ENCODE results near the gene ZW10. TPM values are rescaled to one million over a fixed set of nuclear protein-coding genes. Genes with fewer than 3 reads are reported as not detected.

Gene ZW10
- total RNA-seq, 1 experiment from 2014 or later: 26.0 TPM

- Histone ChIP-seq H3K56ac (ENCODE audit: insufficient read length, low read depth, low read length) (no peak overlapping the region), H3K23ac (ENCODE audit: insufficient read length, low read depth, low read length) (no peak overlapping the region)
Observed at GRCh38 chr11:113693030-113693429, 80.5 kb downstream of the ZW10 start.

More at GRCh38 chr11:113693030-113693429, 80.5 kb downstream of the ZW10 start:
- Histone ChIP-seq H4K8ac (replicated peaks; ENCODE audit: insufficient read length, low read depth, low read length) (no peak overlapping the region), H3K27me3 (ENCODE audit: insufficient read depth, low read length) (no peaks in the 10 kb centered on the region), H3K4me2 (ENCODE audit: insufficient read depth, insufficient read length, low read length) (no peak overlapping the region), H2BK5ac (ENCODE audit: insufficient read length, low read length) (no peak overlapping the region), H2BK12ac (ENCODE audit: insufficient read length, low read depth, low read length) (no peak overlapping the region), H2AK5ac (ENCODE audit: insufficient read length, low read length) (no peak overlapping the region), H3K9ac (ENCODE audit: extremely low read depth, insufficient read length, low read length) (no peak overlapping the region), H3K18ac (ENCODE audit: insufficient read length, low read depth, low read length) (no peak overlapping the region), H3T11ph (ENCODE audit: low read length) (no peak overlapping the region), H2AFZ (ENCODE audit: low read length) (no peak overlapping the region), H3K4me1 (ENCODE audit: insufficient read depth, low read length) (0 out of 2 replicates have a peak, but pooled peaks cover 3% of the 10 kb centered on the region), H4K20me1 (ENCODE audit: control insufficient read depth, insufficient read depth, insufficient read length) (no peaks in the 10 kb centered on the region), H4K5ac (ENCODE audit: insufficient read length, low read depth, low read length) (no peak overlapping the region), H3K27ac (ENCODE audit: insufficient read length, low read depth, low read length) (no peak overlapping the region), H3K9me3 (ENCODE audit: control insufficient read depth, low read depth, low read length) (no peaks in the 10 kb centered on the region), H2BK120ac (ENCODE audit: low read depth, low read length, poor library complexity, severe bottlenecking) (no peak overlapping the region), H2BK20ac (ENCODE audit: low read depth, low read length, poor library complexity, severe bottlenecking) (no peak overlapping the region), H4K91ac (ENCODE audit: insufficient read length, low read depth, low read length) (no peak overlapping the region), H3K79me1 (ENCODE audit: insufficient read depth, low read depth, low read length, poor library complexity, severe bottlenecking) (no peaks in the 10 kb centered on the region), H3K14ac (ENCODE audit: insufficient read depth, low read length) (no peak overlapping the region), H3K4ac (ENCODE audit: low read depth, low read length) (no peak overlapping the region), H3K23me2 (ENCODE audit: insufficient read length, low read depth, low read length, poor library complexity, severe bottlenecking) (no peaks in the 10 kb centered on the region), H3K79me2 (ENCODE audit: insufficient read depth, low read length) (no peaks in the 10 kb centered on the region), H2BK15ac (ENCODE audit: low read depth, low read length) (no peak overlapping the region)
- Mint-ChIP-seq H3K9me3 (no peaks in the 10 kb centered on the region), H3K4me3 (no peak overlapping the region), H3K27me3 (ENCODE audit: low read depth) (no peaks in the 10 kb centered on the region; the same call in 1 of the 2 replicates), H3K27ac (no peak overlapping the region), H3K4me1 (peaks cover 4 to 7% of the 10 kb centered on the region in 2 experiments; a peak in 3 of 4 replicates), H3K36me3 (ENCODE audit: insufficient read depth in 1 of 3, low read depth in 3 of 3) (no peaks in the 10 kb centered on the region)
- TF ChIP-seq, protein P1, sequence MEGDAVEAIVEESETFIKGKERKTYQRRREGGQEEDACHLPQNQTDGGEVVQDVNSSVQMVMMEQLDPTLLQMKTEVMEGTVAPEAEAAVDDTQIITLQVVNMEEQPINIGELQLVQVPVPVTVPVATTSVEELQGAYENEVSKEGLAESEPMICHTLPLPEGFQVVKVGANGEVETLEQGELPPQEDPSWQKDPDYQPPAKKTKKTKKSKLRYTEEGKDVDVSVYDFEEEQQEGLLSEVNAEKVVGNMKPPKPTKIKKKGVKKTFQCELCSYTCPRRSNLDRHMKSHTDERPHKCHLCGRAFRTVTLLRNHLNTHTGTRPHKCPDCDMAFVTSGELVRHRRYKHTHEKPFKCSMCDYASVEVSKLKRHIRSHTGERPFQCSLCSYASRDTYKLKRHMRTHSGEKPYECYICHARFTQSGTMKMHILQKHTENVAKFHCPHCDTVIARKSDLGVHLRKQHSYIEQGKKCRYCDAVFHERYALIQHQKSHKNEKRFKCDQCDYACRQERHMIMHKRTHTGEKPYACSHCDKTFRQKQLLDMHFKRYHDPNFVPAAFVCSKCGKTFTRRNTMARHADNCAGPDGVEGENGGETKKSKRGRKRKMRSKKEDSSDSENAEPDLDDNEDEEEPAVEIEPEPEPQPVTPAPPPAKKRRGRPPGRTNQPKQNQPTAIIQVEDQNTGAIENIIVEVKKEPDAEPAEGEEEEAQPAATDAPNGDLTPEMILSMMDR (conservative IDR thresholded peaks at IDR 0.05): no peak
- WGBS (ENCODE audit: extremely low coverage, insufficient read length, low lambda C conversion rate): no CpG with 5 or more reads among the region's 13 CpGs
- DNase-seq: no peak
